GM19397 (cell line): ENCODE measurements around the gene ERBB4.

Experiments used
- ATAC-seq: cut with Tn5 transposase; IDR thresholded peaks from one replicate; pipeline ENCODE4 v1.9.1; 2021; ENCODE audit warnings: mild to moderate bottlenecking, moderate library complexity; ENCODE audit not compliant: unreplicated experiment

ERBB4 gene

DNA sequence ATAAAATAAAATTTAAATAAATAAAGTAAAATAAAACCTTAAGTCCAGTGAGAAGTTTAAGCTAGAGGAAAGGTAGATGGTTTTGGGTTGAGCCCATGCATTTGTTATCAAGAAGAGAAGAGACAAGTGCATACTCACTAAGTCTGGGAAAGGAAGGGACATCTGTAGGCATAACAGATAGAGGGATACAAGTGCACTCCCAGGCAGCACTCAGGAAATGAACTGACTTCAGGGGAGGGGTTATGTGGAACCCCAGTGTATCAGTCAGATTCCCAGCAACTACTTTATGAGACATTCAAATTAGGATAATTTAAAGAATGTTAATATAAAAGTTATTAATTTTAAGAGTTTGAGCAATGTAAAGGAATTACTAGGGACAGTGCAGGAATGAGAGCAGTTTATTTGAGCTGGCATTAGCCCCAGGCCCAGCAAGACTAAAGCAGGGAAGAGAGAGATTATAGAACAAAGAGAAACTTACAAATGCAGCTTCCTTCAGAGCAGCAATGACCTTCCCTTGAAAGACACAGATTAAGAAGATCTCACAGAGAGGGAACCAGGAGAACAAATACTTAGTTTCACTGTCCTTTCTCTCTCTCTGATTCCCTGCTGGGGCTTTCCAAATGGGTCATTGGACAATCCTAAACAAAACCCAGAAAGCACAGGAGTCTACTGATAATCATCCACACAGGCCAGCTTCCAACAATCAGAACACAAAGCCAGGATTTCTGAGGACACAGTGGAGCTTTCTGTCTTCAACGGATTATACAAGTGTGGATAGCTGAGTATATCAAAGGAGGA lies 109.7 kb downstream of the ERBB4 start:
- no peak for ATAC-seq

DNA sequence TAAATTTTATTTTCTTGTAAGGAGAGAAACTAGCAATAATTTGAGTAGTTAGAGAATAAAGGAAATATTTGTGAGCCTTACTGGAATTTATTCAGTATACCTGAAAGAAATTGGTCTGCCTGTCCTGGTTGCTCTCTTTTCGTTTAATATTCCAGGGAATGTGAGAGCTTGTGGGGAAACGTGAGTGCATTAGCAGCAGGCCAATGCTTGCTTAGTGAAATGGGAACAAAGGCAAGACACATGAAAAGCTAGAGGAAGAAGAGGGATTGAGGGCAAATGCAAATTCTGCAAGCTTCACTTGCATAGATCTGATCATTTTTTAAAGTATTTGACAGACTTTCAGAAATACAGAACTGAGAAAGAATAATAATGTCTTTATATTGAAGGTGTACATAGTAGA lies 111.0 kb downstream of the ERBB4 start:
- no peak for ATAC-seq

DNA sequence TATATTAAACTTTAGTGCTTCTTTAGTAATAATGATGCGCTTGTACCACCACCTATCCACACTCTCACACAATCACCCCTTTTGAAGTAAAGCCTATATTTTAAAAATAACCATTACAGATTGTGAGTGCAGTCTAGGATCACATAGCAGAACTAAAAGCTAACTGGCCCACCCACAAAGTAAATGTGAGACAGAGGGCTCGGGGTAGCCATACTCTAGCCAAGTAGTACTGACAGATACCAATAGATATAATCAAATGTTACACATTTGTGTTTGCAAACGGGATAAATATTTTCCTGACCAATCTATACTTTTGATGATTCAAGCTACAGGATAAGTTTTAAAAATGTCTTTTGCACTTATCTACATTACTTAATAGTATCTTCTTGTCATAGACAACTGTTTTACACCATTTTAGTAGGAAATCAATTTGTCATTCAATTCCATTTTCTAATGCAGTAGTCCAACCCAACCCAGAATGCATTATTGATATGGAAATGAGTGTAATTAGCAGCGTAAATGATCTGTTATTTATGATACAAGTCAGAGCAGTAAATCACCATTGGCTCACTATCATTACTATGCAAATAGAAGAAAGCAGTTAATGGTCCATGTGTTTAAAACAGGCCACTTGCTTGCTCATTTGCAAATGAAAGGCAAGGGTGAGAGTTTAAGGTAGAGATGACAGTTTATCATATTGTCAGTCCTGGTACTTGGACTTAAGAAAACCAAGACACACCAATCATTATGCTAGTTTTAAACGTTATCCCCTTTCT lies 111.8 kb downstream of the ERBB4 start:
- no peak for ATAC-seq

DNA sequence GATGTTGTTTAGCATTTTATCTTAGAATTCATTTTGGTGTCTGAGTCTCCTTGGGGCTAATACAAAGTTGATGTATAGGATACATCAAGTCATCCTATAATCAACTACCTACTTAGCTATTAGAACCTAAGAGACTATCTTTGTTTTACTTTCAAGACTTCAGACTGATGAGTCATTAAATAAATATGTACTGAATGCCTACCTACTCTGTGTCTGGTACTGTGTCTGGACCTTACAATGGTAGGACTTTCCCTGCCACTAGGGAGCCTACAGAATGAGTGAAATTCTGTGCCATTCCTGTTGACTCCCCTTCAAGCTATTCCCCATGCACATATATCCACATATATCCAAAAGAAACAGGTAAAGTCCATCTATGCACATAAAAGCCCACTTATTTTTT lies 114.5 kb downstream of the ERBB4 start:
- ATAC-seq = no peak

DNA sequence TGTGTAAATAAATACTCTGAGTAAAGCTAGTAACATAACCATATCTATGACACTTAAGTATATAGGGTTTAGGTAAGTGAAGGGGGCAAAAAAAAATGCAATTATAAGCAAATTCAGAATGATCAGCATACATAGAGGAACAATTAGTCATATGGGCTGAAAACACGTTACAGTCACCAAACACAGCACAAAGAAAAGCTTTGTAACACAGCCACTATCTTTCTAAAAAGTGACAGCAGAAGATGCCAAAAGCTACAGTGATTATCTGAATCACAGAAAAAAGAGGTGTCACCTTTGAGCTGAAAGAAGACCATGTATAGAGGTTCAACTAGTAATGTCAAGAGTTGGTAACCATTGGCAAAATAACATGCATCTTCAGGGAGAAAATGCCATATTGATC lies 115.5 kb downstream of the ERBB4 start:
- ATAC-seq = no peak

DNA sequence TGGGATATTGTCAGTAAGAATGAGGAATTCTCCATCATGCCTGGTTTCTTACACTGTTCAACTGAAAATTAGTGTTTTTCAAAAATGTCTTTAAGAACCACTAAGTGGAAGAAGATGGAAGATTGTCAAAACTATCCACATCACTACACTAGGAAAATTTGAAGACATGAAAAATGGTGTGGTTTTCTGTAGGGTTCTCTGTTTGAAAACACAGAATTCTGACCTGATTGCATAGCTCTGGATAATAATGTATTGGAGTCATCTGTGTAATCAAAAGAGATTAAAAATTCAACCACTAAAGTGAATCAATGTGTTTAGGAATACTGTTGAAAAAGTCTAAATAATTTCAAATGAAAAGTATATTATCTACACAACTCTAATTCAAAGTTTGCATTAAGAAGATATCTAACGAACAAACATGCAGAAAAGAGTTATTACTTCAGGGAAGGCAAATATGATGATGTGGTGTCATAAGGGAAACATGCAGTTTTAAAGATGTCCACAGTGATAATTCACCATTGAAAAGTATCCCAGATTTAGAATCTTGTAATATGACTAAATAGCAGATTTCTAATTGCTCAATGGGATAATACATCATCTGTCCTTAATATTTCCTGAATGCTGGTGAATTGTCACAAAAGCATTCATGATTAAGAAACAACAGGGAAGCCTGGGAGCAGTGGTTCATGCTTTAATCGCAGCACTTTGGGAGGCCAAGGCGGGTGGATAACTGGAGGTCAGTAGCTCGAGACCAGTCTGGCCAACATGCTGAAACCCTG lies 116.9 kb downstream of the ERBB4 start:
- ATAC-seq = no peak

DNA sequence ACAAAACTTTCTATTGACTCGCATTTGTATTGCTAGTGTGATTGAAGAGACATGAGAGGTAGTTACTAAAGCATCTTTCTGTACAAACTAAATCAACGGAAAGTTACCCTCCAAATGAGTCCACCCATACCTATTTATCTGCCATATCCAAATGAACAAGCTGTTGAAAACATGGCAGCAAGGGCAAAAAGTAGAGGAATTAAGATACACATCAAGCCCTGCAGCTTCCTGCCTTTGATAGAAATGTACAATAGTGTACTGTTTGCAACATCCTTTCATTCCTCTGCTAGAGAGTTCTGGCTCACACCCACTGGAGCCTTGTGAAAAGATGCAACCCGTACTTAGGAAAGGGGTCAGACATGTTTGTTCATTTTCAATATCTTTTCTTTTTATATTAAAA lies 122.5 kb downstream of the ERBB4 start:
- ATAC-seq = no peak

DNA sequence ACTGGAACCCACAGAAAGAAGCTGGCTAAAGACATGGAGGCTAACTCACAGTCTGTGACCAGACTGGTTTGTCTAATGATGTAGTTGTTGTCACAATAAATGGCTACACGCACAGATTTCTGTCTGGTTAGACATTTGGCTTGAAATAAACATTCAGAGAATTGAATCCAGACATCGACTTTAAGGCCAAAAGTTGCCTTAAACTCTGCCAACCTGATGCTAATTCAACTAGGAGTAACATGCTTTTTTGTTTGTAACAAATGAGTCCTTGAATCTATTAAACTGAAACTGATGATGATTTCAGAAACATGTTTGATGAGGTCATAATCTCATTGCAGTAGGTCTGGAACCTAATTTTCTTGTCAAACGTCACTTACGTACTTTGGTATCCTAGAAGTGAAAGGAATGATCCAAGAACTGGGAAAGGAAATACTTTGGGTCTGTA lies 123.8 kb downstream of the ERBB4 start:
- no peak for ATAC-seq

DNA sequence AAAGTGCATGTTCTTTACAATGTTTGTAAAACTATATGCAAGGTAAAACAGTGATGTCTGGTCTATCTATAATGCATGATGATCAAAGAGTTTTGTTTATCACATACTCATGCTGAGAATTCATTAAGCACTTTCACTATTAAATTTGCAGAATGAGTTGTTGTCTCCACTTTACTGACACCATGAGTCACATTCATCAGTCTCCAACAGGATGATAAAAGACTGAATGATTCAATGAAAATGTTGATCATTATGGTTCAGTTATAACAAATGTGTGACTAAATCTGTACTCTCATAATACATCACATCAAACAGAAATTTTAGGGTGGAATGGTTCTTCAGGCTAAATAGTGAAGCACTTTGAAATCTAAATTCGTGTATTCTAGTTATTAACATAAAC lies 129.0 kb downstream of the ERBB4 start:
- no peak for ATAC-seq

DNA sequence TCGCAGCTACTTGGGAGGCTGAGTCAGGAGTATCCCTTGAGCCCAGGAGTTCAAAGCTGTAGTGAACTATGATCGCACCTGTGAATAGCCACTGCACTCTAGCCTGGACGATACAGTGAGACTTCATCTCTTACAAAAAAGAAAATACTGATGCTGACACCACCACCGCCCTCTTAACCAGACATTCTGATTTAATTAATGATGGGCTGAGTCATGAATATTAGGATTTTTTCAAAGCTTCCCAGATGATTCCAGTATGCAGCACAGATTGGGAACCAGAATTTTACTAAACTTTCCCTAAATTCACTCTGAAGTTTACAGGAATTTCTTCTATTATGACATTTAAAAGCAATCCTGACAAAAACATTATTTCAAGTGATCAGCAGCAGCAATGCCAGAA lies 130.1 kb downstream of the ERBB4 start:
- ATAC-seq = no peak

DNA sequence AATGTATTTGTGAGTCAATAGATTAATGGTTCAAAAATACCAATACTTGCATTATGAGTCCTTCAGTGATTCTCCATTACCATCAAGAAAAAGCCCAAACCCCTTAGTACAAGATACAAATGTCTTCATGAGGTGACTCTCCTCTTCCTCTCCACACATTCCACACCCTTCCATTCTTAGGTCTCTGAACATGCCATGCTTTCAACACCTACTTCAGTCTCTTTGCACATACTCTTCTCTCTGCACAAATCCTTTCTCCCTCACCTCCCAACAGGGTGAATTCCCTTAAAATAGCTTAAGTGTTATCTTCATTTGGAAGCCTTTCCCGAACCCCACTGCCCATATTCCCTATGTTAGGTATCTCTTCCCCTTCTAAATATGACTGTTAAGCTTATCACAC lies 131.9 kb downstream of the ERBB4 start:
- ATAC-seq = no peak

DNA sequence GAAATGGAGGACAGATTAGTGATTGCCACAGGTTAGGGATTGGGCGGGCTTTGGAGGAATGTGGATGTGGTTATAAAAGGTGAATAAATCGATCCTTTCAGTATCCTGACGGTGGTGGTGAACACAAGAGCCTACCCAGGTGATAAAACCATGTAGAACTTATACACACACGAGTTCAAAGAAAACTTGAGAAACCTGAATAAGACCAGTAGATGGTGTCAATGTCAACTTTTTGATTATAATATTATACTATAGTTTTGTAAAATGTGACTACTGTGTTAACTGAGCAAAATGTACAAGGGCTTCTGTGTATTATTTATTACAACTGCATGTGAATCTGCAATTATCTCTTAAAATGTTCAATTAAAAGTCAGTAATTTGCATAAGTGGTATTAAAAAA lies 136.3 kb downstream of the ERBB4 start:
- no peak for ATAC-seq

DNA sequence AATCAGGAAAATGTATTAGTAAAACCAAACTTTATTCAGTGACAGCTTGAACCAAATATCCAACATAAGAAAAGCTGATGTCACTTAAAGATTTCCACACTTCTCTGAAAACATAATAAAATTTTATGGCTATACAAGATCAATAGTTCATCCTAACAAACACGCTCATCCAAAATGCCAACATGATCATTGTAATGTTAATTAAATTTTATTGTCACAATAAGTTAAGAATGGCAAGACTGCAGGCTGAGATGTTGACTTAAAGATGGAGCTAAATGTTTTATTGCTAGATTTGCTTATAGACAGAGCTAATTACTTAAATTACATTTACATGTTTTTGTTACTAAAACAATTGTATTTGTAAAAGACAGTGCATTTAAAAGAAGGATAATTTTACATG lies 140.3 kb downstream of the ERBB4 start:
- ATAC-seq = no peak

DNA sequence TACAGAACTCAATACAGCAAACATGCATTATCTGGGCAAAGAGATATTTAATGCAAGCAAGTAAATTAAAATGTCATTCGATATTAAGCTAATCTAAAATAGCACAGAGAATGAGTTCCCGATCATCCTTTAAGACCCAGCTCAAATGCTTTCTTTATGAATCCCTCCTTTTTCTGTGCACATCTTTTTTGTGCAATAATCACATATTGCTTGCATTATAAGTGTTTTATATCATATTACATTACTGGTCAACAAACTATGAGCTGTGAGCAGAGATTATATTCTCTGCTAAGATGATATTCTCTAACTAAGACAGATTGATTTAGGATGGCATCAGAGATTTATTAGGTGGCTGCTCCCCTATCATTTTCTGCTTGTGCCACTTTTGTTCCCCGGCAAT lies 146.1 kb downstream of the ERBB4 start:
- ATAC-seq = no peak

DNA sequence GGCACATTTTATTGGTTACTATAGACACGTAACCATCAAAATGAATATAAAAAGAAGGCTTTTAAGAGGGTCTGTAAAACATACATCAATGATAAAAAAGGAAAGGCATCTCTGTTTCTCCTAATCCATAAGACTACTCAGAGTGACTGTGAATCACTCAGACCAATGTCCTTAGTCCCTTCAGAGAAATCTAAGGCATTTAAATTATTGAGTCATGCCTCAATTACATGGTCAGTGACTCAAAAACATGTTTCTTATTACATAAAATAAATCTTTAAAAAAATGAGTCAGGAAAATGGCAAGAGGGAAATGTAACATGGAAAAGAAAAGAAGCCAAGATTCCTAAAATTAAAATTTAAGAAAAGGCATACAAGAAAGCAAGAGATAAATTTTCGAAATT lies 146.6 kb downstream of the ERBB4 start:
- ATAC-seq = no peak

DNA sequence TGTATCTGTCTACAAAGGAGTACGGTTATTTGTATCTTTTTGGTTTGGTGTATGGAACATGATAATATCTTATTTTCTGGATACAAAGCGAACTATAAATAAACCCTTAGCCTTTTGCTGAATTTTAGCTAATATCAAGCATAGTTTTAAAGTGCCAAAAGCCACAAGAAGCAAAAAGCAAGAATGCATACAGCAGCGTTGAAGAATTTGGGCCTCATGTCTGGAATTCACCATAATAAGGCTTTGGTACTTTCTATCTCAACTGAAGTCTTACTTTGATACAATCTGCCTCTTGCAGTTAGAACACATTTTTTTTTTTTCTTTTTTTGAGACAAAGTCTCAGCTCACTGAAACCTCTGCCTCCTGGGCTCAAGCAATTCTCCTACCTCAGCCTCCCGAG lies 151.5 kb downstream of the ERBB4 start:
- no peak for ATAC-seq

DNA sequence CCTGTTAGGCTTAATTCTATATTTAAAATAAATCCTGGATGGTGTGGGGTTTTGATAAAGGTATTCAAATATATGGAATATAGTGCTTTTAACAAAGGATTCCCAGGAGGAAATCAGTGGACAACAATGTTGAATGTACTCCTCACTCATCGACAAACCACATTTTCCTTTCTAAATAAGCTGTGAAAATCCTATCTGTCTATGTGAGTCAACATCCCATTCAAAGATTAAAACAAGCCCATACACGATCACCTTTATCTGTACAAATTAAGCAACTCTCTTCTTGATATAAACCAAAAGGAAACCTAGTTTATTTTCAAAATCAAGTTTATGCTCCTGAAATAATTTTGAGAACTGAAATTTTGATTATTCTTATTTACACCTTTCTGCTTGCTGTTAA lies 153.4 kb downstream of the ERBB4 start:
- no peak for ATAC-seq

DNA sequence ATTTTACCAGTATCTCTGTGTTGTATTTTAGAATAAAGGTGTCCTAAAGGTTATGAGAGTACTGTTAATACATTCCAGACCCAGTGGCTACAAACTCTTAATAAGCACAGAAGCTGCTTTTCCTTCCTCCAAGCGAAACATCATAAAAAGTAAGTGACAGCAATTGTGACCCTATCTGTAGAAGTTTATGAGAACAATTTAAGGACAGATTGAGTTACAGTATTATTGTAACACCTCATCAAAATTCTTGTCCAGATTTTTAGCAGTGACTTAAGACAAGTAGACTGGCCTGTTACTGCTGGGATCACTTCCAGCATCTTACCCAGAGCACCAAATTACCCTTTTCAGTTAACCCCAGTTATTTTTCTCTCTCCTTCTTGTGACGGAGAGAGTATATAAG lies 154.6 kb downstream of the ERBB4 start:
- ATAC-seq = no peak

DNA sequence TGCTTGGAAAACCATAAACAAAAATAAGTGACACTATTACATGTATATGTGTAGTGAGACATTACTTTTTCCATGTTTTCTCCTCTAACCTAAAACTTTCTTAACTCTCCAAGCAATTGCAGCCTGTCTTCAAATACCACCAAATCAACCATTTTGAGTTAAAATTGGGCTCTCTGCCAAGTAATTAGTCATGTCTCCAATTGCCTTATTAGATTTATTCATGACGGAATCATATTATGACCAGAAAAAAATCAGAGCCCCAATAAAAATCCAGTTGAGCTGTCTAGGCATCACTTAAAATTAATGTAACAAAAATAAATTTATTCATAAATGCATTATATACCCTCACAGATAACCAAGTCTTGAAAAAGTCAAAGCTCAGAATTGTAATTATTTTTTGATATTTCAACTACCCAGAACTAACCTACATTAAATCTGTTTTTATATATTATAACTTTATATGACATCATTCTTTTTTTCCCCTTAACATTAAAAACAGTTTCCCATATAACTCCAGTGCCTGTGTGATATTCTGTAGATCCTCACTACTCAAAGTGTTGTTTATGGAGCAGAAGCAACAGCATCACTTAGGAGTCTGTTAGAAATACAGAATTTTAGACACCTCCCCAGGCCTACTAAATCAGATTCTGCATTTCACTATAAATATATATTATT lies 157.0 kb downstream of the ERBB4 start:
- no peak for ATAC-seq

DNA sequence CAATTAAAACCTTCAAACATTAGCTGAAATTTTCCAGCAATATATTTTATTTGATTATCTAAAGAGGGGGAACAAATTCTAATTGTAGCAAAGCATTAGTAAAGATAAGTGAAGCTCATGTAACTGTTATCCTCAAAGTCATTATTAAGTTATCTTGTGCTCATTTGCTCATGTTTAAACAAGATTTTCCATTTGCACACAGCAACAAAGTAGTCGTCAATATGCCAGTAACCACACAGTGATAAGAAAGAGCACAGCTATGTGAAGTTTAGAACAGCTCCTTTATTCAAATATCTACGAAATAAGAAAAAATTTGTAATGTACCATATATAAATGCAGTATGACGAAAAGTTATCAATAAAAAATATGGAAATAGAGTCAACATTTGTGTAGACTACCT lies 159.5 kb downstream of the ERBB4 start:
- no peak for ATAC-seq

DNA sequence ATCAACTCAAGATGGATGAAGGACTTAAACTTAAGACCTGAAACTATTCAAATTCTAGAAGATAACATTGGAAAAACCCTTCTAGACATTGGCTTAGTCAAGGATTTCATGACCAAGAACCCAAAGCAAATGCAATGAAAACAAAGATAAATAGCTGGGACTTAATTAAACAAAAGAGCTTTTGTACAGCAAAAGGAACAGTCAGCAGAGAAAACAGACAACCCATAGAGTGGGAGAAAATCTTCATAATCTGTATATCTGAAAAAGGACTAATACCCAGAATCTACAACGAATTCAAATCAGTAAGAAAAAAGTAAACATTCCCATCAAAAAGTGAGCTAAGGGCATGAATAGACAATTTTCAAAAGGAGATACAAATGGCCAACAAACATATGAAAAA lies 171.2 kb downstream of the ERBB4 start:
- ATAC-seq = no peak
